GM13976 (cell line): ENCODE results near the gene UBTD1.

Experiments
- DNase-seq: peaks from one replicate; pipeline ENCODE4 v3.0.0; 2012; ENCODE audit warnings: low spot score
- in situ Hi-C: fragments of 300-500 bp; cut with MboI; formaldehyde crosslinking; loops from one replicate; pipeline ENCODE4 v1.12.0; 2022; ENCODE audit warnings: low sequenced_read_pairs, mixed read lengths, inconsistent platforms; ENCODE audit not compliant: unreplicated experiment
- TF ChIP-seq, protein P1 (sequence below): IDR thresholded peaks from 2 replicates; pipeline ENCODE4 v1.5.1; 2012; ENCODE audit warnings: borderline replicate concordance, mild to moderate bottlenecking; ENCODE audit not compliant: insufficient read depth; ENCODE audit errors: extremely low read depth, missing control alignments, control extremely low read depth

Gene UBTD1

DNA sequence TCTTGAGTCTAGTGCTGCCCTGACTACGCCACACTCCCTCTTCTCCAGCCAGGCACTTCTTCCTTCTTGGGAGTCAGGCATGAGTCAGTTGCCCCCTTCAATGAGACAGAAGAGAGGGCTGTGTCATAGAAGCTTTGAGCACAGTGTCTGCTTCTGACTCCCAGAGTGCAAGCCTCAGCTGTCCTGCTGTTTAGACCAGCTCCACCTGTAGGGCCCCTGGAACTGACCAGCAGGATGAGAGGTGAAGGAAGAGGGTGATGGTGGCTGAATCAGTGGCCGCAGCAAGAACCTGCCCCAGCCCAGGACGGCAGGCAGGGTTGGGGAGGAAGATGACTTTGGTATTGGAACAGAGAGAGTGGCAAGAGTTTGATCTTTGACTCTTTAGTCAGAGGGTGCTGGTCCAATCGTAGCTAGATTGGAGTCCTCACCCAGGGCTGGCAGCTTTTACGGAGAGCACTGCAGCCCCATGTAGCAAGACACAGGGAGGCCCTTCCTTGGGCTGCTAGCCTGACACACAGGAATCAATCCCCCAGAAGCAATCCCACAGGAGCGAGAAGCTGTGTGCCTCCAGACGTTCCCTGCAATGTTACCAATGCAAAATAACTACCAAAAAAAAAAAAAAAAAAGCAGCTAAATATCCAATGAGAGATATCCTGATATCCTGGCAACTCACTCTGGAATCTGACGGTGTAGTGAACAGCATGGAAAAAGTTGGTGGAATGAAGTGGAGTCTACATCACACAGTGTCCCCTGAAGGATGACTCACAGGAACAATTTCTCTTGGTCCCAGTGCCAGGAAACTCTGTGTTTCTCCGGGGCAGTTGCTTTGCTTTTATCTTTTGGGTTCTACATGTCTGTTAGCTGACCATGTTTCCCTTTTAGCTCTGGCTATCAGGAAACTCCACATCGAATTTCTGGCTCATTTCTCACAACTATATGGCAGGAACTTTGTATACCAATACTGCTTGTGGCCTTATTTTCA is 97.7 kb downstream of the UBTD1 start:
- no peak for DNase-seq
- in situ Hi-C loops = no loop called here
- TF ChIP-seq, protein P1, sequence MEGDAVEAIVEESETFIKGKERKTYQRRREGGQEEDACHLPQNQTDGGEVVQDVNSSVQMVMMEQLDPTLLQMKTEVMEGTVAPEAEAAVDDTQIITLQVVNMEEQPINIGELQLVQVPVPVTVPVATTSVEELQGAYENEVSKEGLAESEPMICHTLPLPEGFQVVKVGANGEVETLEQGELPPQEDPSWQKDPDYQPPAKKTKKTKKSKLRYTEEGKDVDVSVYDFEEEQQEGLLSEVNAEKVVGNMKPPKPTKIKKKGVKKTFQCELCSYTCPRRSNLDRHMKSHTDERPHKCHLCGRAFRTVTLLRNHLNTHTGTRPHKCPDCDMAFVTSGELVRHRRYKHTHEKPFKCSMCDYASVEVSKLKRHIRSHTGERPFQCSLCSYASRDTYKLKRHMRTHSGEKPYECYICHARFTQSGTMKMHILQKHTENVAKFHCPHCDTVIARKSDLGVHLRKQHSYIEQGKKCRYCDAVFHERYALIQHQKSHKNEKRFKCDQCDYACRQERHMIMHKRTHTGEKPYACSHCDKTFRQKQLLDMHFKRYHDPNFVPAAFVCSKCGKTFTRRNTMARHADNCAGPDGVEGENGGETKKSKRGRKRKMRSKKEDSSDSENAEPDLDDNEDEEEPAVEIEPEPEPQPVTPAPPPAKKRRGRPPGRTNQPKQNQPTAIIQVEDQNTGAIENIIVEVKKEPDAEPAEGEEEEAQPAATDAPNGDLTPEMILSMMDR = no peak

DNA sequence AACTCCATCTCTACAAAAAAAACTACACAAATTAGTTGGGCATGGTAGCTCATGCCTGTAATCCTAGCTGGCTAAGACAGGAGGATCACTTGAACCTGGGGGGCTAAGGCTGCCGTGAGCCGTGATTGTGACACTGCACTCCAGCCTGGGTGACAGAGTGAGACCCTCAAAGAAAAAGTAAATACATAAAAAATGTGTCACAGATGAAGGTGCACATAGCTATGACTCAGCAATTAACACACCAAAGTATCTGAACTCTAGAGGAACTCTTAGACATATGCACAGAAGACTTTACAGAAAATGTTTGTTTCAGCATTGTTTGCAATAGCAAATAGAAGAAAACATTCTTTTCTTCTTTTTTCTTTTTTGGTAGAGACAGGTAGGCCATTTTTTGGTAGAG is 99.1 kb downstream of the UBTD1 start:
- in situ Hi-C loops = no loop called here
- TF ChIP-seq, protein P1 = no peak
- DNase-seq = no peak

DNA sequence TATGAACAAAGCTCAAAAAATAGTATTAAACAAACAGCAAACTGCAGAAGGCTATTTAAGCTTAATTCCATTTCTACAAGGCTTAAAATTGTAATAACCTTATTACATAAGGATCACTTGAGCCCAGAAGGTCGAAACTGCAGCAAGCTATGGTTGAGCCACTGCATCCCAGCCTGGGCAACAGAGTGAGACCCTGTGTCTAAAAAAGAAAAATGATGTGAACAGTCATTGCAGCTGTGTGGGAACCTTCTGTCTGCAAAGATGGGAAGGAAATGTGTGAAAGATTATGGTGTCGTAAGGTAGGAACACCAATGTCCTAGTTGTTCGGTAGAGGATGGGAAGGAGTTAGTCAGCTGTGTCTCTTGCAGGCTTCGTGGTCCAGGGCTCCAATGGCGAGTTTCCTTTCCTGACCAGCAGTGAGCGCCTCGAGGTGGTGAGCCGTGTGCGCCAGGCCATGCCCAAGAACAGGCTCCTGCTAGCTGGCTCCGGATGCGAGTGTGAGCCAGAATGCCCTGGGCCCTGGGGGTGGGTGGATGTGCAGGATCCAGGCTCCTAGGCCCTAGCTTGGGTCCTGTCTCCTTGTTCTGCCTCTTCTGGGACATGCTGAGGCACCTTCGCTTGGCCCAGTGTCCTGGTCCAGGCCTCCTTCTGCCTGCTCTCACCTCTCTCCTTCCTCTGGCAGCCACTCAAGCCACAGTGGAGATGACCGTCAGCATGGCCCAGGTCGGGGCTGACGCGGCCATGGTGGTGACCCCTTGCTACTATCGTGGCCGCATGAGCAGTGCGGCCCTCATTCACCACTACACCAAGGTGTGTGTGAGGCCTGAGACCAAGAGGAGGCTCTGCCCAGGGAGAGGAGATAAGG is 99.9 kb downstream of the UBTD1 start:
- DNase-seq = no peak
- in situ Hi-C loops = no loop called here
- TF ChIP-seq, protein P1 = no peak

DNA sequence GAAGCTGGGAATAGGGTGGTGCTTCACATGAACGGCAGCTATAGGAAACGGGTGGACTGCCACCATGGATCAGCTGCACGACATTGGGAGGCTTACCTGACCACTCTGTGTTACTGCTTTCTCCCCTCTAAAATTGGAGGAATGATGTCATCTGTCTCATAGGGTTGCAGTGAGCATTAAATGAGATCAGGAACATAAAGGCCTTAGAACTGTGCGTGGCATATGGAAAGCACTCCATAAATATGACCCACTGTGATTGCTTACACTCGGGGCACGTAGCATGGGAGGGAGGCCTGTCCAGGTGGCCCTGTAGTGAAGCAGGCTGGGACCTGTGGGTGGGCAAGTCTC is 100.5 kb downstream of the UBTD1 start:
- TF ChIP-seq, protein P1 = no peak
- no peak for DNase-seq
- in situ Hi-C loops = no loop called here

DNA sequence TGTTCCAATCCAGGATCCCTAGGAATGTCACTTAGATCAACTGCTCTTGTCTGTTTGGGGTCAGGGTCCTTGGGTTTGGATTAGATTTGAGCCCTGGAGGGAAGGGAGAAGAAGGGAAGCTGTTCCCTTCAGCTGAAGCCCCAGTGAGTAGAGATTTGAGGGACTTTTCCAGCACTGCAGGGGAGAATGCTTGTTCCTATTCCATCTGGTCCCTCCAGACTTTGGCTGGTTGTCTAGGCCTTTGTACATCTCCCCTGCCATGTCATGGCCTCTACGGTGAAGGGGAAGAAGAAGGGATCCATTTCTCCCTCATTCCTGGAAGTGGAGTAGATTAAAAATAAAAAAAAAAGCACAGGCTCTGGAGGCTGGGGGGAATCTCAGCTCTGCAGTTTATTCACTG is 101.9 kb downstream of the UBTD1 start:
- TF ChIP-seq, protein P1 = no peak
- DNase-seq = no peak
- in situ Hi-C loops = no loop called here
